Keratinocyte (primary cell): ENCODE measurements around the gene INS. TPM values are rescaled to one million over a fixed set of nuclear protein-coding genes. Genes with fewer than 3 reads are reported as not detected.

ENCODE experiments used
- DNase-seq: peaks from one replicate; pipeline ENCODE4 v3.0.0-alpha.2; 2011; ENCODE audit warnings: low read depth, missing footprints, low spot score
- FAIRE-seq: peaks from 2 replicates; lab custom pipeline; 2011; peaks lifted over from hg19 to GRCh38; lab: Jason Lieb, UNC
- H2AFZ ChIP-seq: 2 replicates; pipeline ENCODE4 v1.6.0; 2012; ENCODE audit warnings: low read length, control low read depth, inconsistent platforms; ENCODE audit not compliant: control insufficient read depth
- H3K27ac ChIP-seq: 2 replicates; pipeline ENCODE4 v1.5.1; 2011; ENCODE audit warnings: low read length; ENCODE audit not compliant: control insufficient read depth, insufficient read depth
- H3K27me3 ChIP-seq: 3 replicates; pipeline ENCODE4 v1.6.0; 2011; ENCODE audit warnings: low read length; ENCODE audit not compliant: control insufficient read depth, insufficient read depth; ENCODE audit errors: extremely low read depth
- H3K36me3 ChIP-seq, 2 experiments: 2 replicates in 1 of 2; 3 replicates in 1 of 2; pipeline ENCODE4 v1.5.1; 2011; ENCODE audit warnings: low read length in 2 of 2, mild to moderate bottlenecking in 1 of 2; ENCODE audit not compliant: control insufficient read depth in 2 of 2, insufficient read depth in 2 of 2; ENCODE audit errors: extremely low read depth in 1 of 2
- H3K4me1 ChIP-seq: 3 replicates; pipeline ENCODE4 v1.5.1; 2011; ENCODE audit warnings: low read length; ENCODE audit not compliant: control insufficient read depth, insufficient read depth; ENCODE audit errors: extremely low read depth
- H3K4me2 ChIP-seq: 3 replicates; pipeline ENCODE4 v1.6.0; 2011; ENCODE audit warnings: low read depth, low read length; ENCODE audit not compliant: control insufficient read depth, insufficient read depth; ENCODE audit errors: extremely low read depth
- H3K4me3 ChIP-seq, 3 experiments: fragments of 200-600 bp in 1 of 3; sonication (generic) in 1 of 3; 2 replicates in 2 of 3; 3 replicates in 1 of 3; pipeline ENCODE4 v1.5.1; 2011 to 2016; ENCODE audit warnings: low read length in 3 of 3, mild to moderate bottlenecking in 3 of 3, control low read depth in 2 of 3, inconsistent platforms in 1 of 3, low read depth in 1 of 3, mixed read lengths in 1 of 3, mixed run types in 1 of 3, moderate library complexity in 1 of 3; ENCODE audit not compliant: control insufficient read depth in 2 of 3, insufficient read depth in 2 of 3; ENCODE audit errors: extremely low read depth in 1 of 3
- H3K79me2 ChIP-seq: 2 replicates; pipeline ENCODE4 v1.6.0; 2012; ENCODE audit warnings: low read length; ENCODE audit not compliant: control insufficient read depth, insufficient read depth
- H3K9ac ChIP-seq: 3 replicates; pipeline ENCODE4 v1.6.0; 2011; ENCODE audit warnings: low read length; ENCODE audit not compliant: control insufficient read depth, insufficient read depth; ENCODE audit errors: extremely low read depth
- H3K9me1 ChIP-seq: 3 replicates; pipeline ENCODE4 v1.6.0; 2011; ENCODE audit warnings: low read length; ENCODE audit not compliant: control insufficient read depth, insufficient read depth; ENCODE audit errors: extremely low read depth
- H3K9me3 ChIP-seq: 2 replicates; pipeline ENCODE4 v1.5.1; 2012; ENCODE audit warnings: low read depth, low read length; ENCODE audit not compliant: control insufficient read depth
- H4K20me1 ChIP-seq: 3 replicates; pipeline ENCODE4 v1.6.0; 2011; ENCODE audit warnings: low read length; ENCODE audit not compliant: control insufficient read depth, insufficient read depth; ENCODE audit errors: extremely low read depth
- CTCF ChIP-seq, 3 experiments: IDR thresholded peaks in 1 of 3; conservative IDR thresholded peaks in 1 of 3; optimal IDR thresholded peaks in 1 of 3; 2 replicates in 2 of 3; 3 replicates in 1 of 3; pipeline versions ENCODE3 to v1.5.1; 2011; ENCODE audit warnings: low read length in 3 of 3, mild to moderate bottlenecking in 3 of 3, moderate library complexity in 2 of 3, control low read depth in 1 of 3, inconsistent platforms in 1 of 3; ENCODE audit not compliant: insufficient read depth in 2 of 3; ENCODE audit errors: extremely low read depth in 1 of 3
- EZH2 ChIP-seq: IDR thresholded peaks from one replicate; pipeline ENCODE4 v1.6.1; 2012; ENCODE audit warnings: inconsistent platforms, mild to moderate bottlenecking, low read length, moderate library complexity
- dilution Hi-C: fragments of 300-500 bp; cut with MboI; formaldehyde crosslinking; loops from one replicate; pipeline ENCODE4 v1.7.0; 2020; ENCODE audit warnings: low sequenced_read_pairs; ENCODE audit not compliant: extremely low pct_ligation_motif_present
- polyA plus RNA-seq, 5 experiments: library from polyadenylated mRNA; depleted of rRNA in 3 of 5; stranded (reverse) in 3 of 5; stranded (forward) in 1 of 5; unstranded in 1 of 5; fragments of >200 nt; gene quantifications; 1 replicate in 1 of 5; 2 replicates in 3 of 5; 3 replicates in 1 of 5; pipeline versions ENCODE4 v1.2.1 to v1.2.3, GENCODE V29; 2011 to 2012; ENCODE audit warnings: missing spikeins in 2 of 5, low read depth in 1 of 5, low replicate concordance in 1 of 5

The INS gene
- polyA plus RNA-seq, 1 donor (not counting 4 experiments of a cell fraction or from before 2014, with no cell fraction given): not detected

- DNase-seq (no peak), FAIRE-seq (no peak)
- H3K79me2 ChIP-seq: no peaks in the 10 kb centered on the region
- peak overlapping the region; percentile 53 for H2AFZ ChIP-seq
- H3K4me3 ChIP-seq: no peak overlapping the region
- no peak overlapping the region for H3K9ac ChIP-seq
- H3K36me3 ChIP-seq: no peaks in the 10 kb centered on the region
- H3K4me2 ChIP-seq: peak overlapping the region; percentile 22
- H3K27me3 ChIP-seq: no peaks in the 10 kb centered on the region
- no peak for TF ChIP-seq EZH2
- no peak for TF ChIP-seq CTCF (optimal IDR thresholded peaks at IDR 0.05 in 1 of 3, IDR thresholded peaks at IDR 0.05 in 1 of 3, conservative IDR thresholded peaks at IDR 0.05 in 1 of 3; ENCODE audit: extremely low read depth in 1 of 3, insufficient read depth in 2 of 3, low read length in 3 of 3)
- no peak overlapping the region for H3K27ac ChIP-seq
- dilution Hi-C loops: no loop called here
- H3K4me1 ChIP-seq: peaks cover 27% of the 10 kb centered on the region
- H3K9me3 ChIP-seq: no peaks in the 10 kb centered on the region
- no peaks in the 10 kb centered on the region for H4K20me1 ChIP-seq
- no peaks in the 10 kb centered on the region for H3K9me1 ChIP-seq
Observed at GRCh38 chr11:2185324-2186085, 24.5 kb upstream of the INS start.

GRCh38 chr11:2182692-2183474 is 21.9 kb upstream of the INS start:
- Histone ChIP-seq H2AFZ (no peak overlapping the region), H3K4me3 (no peak overlapping the region), H3K79me2 (no peaks in the 10 kb centered on the region), H3K4me2 (no peak overlapping the region), H3K9ac (no peak overlapping the region), H3K4me1 (peaks cover 53% of the 10 kb centered on the region), H3K36me3 (no peaks in the 10 kb centered on the region), H3K27me3 (no peaks in the 10 kb centered on the region), H3K9me1 (no peaks in the 10 kb centered on the region), H4K20me1 (no peaks in the 10 kb centered on the region), H3K27ac (no peak overlapping the region), H3K9me3 (no peaks in the 10 kb centered on the region)
- dilution Hi-C loops: no loop called here
- FAIRE-seq (no peak), DNase-seq (no peak)
- TF ChIP-seq CTCF (optimal IDR thresholded peaks at IDR 0.05 in 1 of 3, IDR thresholded peaks at IDR 0.05 in 1 of 3, conservative IDR thresholded peaks at IDR 0.05 in 1 of 3; ENCODE audit: extremely low read depth in 1 of 3, insufficient read depth in 2 of 3, low read length in 3 of 3) (no peak), EZH2 (no peak)
